ENCODE measurements around the gene KCNQ1OT1. TPM values are rescaled to one million over a fixed set of nuclear protein-coding genes. Genes with fewer than 3 reads are reported as not detected.

The KCNQ1OT1 gene
- total RNA-seq, 1 experiment from 2014 or later: 1.2 TPM

DNA sequence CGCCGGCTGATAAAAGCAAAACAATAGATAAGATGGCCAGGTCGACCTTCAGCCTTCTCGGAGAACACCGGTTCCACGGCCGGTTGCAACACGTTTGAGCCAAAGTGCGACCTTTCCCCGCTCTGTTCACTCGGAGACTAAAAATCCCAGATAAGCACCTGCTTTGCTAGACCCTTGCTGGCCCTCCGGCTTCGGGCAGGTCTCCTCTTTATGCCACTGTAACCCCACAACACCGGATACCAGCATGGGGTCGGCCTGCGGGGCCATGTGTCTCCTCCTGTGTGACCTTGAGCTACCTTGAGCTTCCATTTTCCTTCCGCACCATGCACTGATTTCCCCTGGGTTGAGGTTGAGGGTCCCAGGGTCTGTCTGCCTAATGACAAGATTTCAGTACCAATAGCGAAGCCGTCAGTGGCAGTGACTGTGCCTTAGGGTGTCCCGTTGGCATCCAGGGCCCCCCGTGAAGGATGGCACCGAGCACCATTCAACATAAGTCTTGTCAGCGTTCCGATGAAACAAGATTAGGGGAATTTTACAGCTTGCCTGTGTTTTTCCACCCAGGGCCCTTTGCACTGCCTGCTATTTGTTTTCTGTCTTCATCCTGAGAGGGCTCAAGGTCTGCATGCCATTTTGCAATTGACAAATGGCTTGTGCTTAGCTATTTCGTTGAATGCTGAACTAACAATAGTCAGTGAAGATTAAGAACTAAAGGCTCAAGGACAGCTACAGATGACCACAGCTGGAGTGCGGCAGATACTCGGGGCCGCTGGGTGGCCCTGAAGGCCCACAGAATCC, 136.4 kb downstream of the KCNQ1OT1 start:
- no peak overlapping the region for H3K4me2 ChIP-seq (ENCODE audit: insufficient read depth, insufficient read length, low read length)
- H2AFZ ChIP-seq (ENCODE audit: low read length): no peak overlapping the region
- no peak overlapping the region for H2BK12ac ChIP-seq (ENCODE audit: insufficient read length, low read depth, low read length)
- H3K23me2 ChIP-seq (ENCODE audit: insufficient read length, low read depth, low read length, poor library complexity, severe bottlenecking): no peaks in the 10 kb centered on the region
- no peak overlapping the region for H2BK5ac ChIP-seq (ENCODE audit: insufficient read length, low read length)
- DNase-seq: no peak
- no peak overlapping the region for H3K14ac ChIP-seq (ENCODE audit: insufficient read depth, low read length)
- no peak overlapping the region for H3T11ph ChIP-seq (ENCODE audit: low read length)
- H3K4me1 ChIP-seq (ENCODE audit: insufficient read depth, low read length): no peaks in the 10 kb centered on the region; the same call in 1 of the 2 replicates
- no peak overlapping the region for H2BK15ac ChIP-seq (ENCODE audit: low read depth, low read length)
- H4K91ac ChIP-seq (ENCODE audit: insufficient read length, low read depth, low read length): no peak overlapping the region
- H3K9ac ChIP-seq (ENCODE audit: extremely low read depth, insufficient read length, low read length): no peak overlapping the region
- H3K79me1 ChIP-seq (ENCODE audit: insufficient read depth, low read depth, low read length, poor library complexity, severe bottlenecking): no peaks in the 10 kb centered on the region
- no peak overlapping the region for H2AK5ac ChIP-seq (ENCODE audit: insufficient read length, low read length)
- no peak overlapping the region for H4K5ac ChIP-seq (ENCODE audit: insufficient read length, low read depth, low read length)
- no peak overlapping the region for H3K27ac ChIP-seq (ENCODE audit: insufficient read length, low read depth, low read length)
- Mint-ChIP-seq H3K4me3 (no peak overlapping the region), H3K27ac (peak overlapping the region in 1 of 3 experiments; percentile 23; a peak in 1 of 7 replicates), H3K4me1 (peaks cover 6 to 7% of the 10 kb centered on the region in 2 experiments; a peak in 2 of 4 replicates), H3K27me3 (ENCODE audit: low read depth) (peaks cover 81% of the 10 kb centered on the region), H3K9me3 (peaks cover 0 to 2% of the 10 kb centered on the region in 2 experiments; a peak in 1 of 5 replicates), H3K36me3 (ENCODE audit: insufficient read depth in 1 of 3, low read depth in 3 of 3) (no peaks in the 10 kb centered on the region)
- H2BK120ac ChIP-seq (ENCODE audit: low read depth, low read length, poor library complexity, severe bottlenecking): no peak overlapping the region
- no peak overlapping the region for H4K8ac ChIP-seq (replicated peaks; ENCODE audit: insufficient read length, low read depth, low read length)
- H4K20me1 ChIP-seq (ENCODE audit: control insufficient read depth, insufficient read depth, insufficient read length): no peaks in the 10 kb centered on the region
- peaks cover 6% of the 10 kb centered on the region; the same call in 1 of the 2 replicates for H3K27me3 ChIP-seq (ENCODE audit: insufficient read depth, low read length)
- no peak overlapping the region for H3K4ac ChIP-seq (ENCODE audit: low read depth, low read length)
- no peak overlapping the region for H2BK20ac ChIP-seq (ENCODE audit: low read depth, low read length, poor library complexity, severe bottlenecking)
- no peaks in the 10 kb centered on the region for H3K79me2 ChIP-seq (ENCODE audit: insufficient read depth, low read length)
- TF ChIP-seq, protein P1, sequence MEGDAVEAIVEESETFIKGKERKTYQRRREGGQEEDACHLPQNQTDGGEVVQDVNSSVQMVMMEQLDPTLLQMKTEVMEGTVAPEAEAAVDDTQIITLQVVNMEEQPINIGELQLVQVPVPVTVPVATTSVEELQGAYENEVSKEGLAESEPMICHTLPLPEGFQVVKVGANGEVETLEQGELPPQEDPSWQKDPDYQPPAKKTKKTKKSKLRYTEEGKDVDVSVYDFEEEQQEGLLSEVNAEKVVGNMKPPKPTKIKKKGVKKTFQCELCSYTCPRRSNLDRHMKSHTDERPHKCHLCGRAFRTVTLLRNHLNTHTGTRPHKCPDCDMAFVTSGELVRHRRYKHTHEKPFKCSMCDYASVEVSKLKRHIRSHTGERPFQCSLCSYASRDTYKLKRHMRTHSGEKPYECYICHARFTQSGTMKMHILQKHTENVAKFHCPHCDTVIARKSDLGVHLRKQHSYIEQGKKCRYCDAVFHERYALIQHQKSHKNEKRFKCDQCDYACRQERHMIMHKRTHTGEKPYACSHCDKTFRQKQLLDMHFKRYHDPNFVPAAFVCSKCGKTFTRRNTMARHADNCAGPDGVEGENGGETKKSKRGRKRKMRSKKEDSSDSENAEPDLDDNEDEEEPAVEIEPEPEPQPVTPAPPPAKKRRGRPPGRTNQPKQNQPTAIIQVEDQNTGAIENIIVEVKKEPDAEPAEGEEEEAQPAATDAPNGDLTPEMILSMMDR (conservative IDR thresholded peaks at IDR 0.05): no peak
- H3K56ac ChIP-seq (ENCODE audit: insufficient read length, low read depth, low read length): no peak overlapping the region
- H3K9me3 ChIP-seq (ENCODE audit: control insufficient read depth, low read depth, low read length): no peaks in the 10 kb centered on the region
- H3K23ac ChIP-seq (ENCODE audit: insufficient read length, low read depth, low read length): no peak overlapping the region
- H3K18ac ChIP-seq (ENCODE audit: insufficient read length, low read depth, low read length): no peak overlapping the region
- no CpG with 5 or more reads among the region's 28 CpGs for WGBS (ENCODE audit: extremely low coverage, insufficient read length, low lambda C conversion rate)
